Measurements from ENCODE around the gene ENTPD8.

Gene ENTPD8

DNA sequence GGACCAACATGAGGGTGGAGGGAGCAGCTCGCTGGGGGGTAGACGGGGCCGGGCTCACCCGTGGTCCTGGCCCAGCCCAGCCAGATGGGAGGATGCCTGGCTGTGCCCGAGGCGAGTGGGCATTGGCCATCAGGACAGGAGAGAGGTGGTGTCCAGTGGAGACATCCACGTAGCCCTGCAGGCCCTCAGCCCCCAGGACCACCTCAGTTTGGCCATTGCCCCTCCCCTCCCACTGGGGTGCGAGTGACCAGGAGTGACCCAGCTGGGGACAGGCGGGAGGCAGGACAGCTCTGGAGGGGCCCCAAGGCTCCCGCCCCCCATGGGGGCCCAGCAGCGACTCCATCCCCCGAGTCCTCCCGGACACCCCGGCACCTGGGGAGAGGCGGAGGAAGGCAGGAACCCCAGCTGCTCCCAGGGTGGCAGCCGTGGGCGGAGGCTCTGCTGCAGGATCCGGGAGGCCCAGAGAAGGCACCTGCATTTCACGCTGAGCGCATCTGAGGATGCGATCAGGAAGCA lies 9.7 kb downstream of the ENTPD8 start:
- no peak for DNase-seq (ENCODE audit: low read depth in 2 of 2)

DNA sequence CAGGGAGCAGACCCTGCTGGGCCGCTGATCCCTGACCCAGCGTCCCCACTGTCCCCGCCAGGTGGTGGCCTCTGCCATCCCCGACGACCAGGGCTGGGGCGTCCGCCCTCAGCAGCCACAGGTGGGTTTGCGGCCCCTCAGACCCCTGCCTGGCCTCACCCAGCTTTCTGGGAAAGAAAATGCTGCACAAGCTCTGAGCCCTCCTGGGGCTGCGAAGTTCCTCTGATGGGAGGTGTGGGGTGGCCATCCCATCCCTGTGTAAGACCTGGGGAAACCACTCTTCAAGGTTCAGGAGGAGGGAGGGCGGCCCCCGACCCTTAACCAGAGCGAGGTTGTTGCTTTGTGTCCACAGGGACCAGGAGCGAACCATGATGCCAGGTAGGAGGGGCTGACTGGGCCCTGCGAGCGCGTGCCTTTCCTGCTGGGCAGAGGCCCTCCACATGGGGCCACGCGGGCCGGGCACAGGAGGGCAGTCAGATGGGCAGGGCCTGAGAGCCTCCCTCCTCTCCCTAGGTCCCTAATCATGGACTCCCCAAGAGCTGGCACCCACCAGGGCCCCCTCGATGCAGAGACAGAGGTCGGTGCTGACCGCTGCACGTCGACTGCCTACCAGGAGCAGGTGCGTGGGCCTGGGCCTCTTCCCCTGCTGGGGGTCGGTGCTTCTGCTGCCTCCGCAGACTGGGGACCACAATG lies 10.3 kb downstream of the ENTPD8 start:
- no peak for DNase-seq (ENCODE audit: low read depth in 2 of 2)

DNA sequence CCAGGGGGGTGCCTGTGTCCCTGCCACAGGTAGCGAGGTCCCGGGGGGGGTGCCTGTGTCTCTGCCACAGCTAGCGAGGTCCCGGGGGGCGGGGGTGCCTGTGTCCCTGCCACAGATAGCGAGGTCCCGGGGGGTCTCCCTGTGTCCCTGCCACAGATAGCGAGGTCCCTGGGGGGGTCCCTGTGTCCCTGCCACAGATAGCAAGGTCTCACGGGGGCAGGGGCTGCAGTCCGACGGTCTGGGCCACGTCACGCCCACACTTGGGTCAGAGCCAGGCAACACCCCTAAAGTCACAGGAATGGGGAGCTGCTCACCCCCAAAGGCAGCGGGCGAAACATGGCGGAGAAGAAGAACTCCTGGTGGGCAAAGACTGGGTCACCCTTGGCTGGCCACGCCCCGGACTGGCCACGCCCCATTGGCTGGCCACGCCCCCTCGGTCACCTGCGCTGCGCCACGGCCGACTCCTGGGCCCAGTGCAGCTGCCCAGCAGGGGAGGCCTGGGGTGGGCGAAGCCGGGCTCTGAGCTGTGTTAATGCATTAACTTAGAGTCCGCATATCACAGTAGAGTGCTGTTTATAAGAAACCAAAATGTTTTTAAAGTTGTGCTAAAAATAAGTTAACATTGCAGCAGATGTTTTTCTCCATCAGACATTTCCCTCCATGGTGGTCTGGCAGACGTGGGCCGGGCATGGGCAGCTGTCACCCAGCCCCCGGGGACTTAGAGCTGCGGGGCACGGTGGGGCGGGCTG lies 11.0 kb downstream of the ENTPD8 start:
- DNase-seq (ENCODE audit: low read depth in 2 of 2), result no peak

DNA sequence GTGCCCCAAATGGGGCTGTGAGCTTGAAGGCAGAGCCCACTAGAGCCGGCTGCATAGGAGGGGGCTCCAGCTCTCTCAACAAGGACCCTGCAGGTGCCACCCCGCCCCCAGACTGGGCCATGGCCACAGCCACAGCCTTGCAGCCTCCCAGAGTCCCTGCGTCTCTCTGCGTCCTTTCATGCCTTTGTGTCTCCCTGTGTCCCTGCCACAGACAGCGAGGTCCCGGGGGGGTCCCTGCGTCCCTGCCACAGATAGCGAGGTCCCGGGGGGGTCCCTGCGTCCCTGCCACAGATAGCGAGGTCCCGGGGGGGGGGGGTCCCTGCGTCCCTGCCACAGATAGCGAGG lies 11.6 kb downstream of the ENTPD8 start:
- DNase-seq (ENCODE audit: low read depth in 2 of 2), result no peak

DNA sequence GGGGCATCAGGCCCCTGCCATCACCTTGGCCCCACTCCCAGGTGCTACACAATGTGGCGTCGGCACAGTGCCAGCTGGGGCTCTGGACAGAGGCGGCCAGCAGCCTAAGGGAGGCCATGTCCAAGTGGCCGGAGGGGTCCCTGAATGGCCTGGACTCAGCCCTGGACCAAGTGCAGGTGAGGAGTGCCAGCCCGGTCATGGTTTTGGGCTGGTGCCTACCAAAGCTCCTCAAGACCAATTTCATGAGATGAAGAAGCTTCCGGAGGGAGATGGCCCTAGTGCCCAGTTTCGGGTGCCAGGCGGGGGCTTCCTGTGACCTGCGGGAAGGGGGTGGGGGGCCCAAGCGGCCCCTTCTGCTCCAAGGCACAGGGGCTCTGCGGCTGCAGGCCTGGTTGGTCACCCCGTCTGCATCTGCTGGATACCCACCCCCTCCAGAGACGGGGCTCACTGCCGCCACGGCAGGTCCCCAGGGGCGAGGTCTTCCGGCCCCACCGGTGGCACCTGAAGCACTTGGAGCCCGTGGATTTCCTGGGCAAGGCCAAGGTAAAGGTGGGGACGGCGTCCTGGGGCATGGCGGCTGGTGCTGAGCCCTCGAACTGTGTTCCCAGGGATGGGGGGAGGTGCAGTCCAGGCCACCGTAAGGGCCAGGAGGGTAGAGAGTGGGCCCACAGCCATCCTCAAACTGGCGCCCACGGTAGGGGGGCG lies 12.2 kb downstream of the ENTPD8 start:
- no peak for DNase-seq (ENCODE audit: low read depth in 2 of 2)

DNA sequence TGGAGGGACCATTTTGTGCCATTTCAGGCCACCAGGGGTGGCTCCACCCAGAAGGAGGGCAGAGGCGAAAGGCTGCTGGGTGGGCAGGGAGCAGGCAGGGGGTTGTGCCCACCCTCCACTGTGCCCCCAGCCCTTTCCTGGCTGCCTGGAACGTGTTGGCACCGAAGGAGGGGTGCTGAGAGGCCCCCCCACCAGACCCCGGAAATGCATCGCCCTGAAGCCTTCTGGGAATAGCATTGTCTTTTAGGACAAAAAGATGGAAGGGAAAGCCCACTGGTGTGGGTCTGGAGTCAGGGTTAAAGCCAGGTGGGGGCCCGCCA lies 12.9 kb downstream of the ENTPD8 start:
- no peak for DNase-seq (ENCODE audit: low read depth in 2 of 2)

DNA sequence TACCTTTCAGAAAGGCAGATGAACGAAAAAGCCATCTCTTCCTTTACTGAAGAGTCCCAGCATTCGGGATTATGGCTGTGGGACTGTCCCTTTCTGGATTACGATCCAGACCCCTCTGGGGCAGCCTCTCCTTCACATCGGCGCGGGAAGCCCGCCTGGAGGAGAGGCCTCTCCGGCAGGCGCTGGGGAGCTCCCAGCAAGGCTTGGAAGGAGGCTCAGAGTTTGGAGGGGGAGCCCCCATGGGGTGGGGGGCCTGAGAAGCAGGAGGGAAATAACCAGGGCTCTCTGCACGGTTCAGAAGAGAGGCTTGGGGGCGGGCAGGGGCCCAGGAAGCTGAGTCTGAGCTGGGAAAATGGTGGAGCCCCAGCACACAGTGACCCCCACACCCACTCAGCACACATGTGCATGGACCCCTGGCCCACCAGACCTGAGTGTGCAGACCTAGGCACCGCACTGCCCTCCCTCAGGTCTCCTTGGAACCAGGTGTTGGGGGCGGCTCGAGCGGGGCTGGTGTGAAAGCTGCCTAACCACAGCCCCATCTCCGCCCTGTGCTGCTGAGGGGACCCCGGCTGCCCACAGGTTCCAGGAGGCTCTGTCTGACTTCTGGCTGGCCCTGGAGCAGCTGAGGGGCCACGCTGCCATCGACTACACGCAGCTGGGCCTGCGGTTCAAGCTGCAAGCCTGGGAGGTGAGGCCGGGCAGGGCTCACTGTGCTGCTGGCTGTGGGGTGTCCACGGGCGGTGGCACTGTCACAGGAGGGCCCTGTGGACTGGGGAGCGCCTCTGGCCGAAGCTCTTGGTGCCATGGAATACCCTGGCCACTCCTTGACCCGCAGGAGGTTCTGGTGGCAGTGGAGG lies 13.5 kb downstream of the ENTPD8 start:
- DNase-seq (ENCODE audit: low read depth in 2 of 2), result no peak

DNA sequence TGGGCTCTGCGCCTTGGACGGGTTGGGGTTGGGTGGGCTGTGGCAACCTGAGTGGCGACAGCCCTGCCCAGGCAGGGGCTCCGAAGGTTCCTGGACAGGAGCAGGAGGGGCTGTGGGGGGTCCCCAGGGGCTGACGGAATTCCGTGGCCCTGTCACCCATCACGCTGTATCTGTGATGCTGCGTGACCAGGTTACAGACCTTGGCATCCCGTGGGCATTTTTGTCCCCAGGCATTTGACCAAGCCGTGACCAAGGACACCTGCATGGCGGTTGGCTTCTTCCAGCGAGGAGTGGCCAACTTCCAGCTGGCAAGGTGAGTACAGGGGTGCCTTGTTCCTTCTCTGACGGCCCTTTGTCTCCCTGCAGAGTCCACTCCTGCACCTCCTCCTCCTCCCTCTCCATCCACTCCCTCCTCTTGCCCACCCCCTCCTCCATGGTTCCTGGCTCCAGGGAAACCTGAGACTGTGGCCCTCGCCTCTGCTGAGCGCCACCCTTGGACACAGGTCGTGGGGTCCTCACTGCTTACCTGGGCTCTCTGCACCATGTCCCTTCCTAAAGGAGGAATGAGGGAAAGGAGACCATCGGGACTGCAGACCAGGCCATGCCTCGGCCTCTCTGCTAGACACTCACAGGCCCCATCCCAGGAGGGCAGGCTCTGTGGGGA lies 15.0 kb downstream of the ENTPD8 start:
- no peak for DNase-seq (ENCODE audit: low read depth in 2 of 2)

DNA sequence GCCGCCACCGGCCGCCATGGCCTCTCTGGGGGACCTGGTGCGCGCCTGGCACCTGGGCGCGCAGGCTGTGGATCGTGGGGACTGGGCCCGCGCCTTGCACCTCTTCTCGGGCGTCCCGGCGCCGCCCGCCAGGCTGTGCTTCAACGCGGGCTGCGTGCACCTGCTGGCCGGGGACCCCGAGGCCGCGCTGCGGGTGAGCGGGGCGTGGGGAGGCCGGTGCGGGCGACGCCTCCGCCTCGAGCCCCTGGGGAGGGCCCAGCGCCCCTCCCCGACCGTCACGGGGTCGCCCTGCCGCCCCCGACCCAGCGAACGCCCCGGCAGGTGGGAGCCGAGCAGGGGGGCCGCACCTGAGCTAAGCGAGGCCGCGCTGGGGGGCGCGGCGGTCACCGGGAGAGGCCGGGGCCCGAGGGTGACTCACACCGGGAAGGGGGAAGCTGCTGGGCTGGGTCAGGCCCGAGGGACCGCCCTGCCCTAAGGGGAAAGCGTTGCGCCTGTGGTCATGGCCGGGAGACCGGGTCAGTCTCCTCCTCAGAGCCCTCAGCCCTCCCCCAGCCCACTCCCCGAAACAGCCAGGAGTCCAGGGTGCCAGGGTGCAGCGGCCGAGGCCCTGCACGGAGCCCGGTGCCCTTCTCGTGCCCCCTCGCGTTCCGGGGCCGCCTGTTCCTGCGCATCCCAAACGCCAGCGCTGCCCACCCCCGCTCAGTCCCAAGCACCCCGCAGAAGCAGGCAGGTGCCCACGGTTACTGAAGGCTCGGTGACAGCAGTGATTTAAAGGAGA lies 17.5 kb downstream of the ENTPD8 start:
- no peak for DNase-seq (ENCODE audit: low read depth in 2 of 2)

DNA sequence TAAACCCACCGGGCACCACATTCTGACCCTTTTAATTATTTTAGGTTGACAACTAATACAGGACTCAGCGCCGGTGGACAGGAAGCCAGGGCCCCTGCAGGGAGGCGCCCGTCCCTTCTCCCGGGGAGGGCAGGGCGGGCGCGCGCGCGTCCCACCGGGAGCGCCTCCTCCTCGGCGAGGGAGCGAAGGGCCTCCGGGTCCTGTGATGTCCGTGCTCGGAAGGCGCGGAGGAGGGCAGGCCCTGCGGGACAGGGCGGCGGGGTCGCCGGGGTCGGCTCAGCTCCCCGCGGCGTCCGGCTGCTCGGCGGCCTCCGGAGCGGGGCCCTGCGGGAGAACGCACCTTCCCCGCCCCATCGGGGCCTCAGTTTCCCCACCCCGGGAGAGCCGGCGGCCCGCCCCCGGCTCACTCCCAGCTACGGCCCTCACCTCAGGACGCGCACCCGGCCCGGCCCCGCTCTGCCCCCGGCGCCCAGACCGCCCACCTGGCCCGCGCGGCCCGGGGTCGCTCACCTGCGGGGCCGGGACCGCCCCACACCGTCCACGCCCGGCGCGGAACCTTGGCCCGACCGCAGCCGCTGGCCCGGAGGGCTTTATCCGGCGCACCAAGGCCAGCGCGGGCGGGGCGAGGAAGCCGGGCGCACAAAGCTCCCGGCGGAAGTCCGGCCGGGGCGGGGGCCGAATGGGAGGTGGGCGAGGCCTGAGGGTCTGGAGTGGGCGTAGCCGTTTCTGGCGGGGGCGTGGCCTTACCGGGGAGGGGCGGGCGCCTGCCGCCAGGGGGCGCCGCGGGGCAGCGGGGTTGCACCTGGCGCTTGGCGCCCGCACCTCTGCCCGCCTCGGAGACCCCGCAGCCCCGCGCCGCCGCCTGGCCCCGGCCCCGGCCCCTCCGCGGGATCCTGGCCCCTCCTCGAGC lies 18.3 kb downstream of the ENTPD8 start, which contains the start of the genes EXD3 and NOXA1:
EXD3 (minus strand) TSS at position 559 of the 910 bp plus-strand sequence. CDS start 27,805 bp downstream, outside the sequence.
NOXA1 (plus strand) TSS at position 790 of the 910 bp plus-strand sequence. CDS start 137 bp downstream, outside the sequence.
- DNase-seq (ENCODE audit: low read depth in 2 of 2), result peak; percentile 92 to 97

DNA sequence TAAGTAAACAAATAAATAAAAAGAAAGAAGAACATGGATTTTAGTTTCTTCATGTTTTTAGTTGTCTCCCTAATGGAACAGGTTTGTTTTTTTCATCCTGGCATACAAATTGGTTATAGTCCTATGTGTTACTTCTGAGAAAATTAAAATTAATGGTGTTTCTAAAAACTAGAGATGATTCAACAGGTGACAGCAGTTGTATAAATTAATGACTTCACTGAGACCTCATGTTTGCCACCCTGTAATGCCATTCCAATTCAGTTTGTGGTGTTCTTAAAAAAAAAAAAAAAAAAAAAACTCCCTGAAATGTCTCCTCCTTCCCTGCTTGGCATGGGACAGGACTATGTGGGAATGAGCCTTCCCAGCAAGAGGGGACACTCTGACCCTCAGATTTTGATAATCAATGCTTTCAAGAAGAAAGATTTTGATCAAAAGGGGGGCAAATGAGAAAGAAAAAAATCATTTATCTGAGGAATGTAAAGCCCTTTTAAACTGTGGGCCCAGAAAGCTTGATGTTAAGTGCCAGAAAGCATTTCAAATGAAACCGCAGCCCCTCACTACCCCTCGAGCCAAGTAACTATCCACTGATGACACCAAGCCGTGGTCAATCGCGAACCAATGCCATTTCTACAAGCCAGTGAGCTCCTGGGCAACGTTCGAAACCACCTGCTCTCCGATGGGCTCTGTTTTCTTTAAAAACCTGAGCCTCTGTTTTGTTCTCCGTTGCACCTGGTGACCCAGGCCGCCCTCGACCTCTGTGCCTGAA lies 19.1 kb downstream of the ENTPD8 start:
- DNase-seq (ENCODE audit: low read depth in 2 of 2), result no peak

DNA sequence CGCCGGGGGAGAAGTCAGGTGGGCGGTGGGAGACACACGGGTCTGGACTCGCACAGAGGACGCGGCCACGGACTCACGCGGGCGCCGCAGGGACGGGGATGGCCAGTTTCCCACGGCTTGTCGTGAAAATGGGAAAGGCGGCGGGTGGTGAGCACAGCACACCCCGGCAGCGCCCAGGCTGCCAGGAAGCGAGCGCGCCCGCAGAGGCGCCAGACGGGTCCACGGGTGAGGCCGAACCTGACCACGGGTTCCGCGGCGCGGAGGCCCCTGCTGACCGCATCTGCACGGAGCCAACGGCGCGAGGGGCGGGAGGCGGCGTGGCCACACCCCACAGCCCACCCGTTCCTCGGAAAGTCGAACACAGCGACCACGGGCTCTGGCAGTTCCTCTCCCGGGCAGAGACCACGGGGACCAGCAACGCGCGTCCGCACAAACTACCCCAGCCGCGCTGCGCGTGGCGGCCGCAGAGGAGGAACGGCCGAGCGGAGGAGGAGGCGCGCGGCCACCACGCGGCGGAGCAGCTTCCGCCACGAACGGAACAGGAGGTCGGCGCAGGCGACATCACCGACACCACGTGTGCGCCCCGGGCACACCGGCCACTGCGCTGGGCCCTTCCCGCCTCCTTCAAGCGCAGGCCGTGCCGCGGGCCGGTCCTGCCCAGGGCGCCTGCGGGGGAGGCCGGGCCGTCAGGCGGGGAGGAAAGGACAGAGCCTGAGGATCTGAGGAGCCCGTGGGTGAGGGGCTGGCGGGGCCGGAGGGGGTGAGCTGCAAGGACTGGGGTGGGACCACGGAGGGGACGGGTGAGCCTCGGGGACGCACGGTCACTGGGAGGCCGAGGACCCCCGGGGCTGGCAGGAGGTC lies 23.8 kb downstream of the ENTPD8 start:
- no peak for DNase-seq (ENCODE audit: low read depth in 2 of 2)

DNA sequence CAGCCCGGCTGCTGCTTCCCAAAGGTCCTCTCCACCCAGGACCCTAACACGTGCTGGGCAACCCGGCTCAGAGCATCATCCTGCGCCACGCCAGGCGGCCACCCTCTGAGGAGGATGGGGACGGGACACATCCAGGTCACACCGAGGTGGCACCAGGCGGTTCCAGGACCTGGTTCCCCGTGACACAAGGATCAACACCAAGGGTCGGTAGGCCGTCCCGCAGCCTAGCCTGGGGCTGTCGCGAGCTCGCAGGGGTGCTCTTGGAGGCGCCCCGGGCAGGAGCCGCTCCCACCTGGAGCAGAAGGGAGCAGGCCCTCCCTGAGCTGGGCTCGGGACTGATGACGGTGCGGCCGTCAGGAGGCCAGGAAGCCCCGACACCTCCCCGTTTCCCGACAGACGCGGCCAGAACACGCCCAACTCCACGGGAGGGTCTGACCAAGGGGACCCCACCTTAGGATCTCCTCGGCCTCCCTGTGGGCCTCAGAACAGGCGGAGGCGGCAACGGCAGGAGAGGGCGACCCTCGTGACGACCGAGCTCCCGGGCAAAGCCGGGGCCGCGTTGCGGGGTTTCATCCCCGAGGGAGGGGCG lies 24.5 kb downstream of the ENTPD8 start:
- DNase-seq (ENCODE audit: low read depth in 2 of 2), result no peak

DNA sequence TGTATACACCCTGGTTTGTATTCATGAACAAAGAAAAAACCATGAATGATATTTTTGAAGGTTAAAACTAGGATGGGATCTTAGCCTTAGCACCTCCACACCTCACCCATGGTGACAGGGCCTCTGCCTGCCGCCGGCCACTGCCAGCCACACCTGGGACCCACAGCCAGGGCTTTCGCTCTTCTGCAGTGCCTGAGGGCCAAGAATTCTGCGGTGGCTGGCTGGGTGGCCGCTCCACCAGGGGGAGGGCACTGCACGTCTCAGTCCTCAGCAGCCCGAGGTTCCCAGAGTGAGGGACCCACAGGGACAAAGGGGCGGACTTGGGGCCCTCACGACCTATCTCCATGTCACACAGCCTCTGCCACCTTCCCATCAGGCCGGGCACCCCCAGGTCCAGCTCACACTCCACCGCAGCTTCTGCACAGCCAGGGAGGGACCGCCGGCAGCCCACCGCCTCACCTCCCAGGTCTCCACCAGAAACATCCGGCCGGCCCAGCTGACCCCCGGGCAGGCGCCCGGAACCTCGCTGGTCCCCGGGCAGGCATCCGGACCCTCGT lies 25.1 kb downstream of the ENTPD8 start:
- DNase-seq (ENCODE audit: low read depth in 2 of 2), result no peak

DNA sequence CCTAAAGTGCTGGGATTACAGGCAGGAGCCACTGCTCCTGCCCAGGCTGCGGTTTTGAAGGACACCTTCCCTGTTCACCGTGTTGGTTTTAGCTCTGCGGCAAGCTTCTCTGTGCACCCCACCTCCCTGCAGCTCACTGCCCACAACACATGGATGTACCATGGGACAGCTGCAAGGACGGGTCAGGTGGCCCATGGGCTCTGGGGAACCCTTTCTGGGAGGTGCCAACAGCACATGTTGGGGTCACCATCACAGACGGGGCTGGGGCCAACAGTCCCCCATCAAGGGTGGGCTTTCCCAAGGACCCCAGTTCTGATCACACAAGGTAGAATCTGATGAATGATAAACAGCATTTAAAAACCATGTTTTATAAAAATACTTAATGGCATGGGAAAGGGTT lies 25.7 kb downstream of the ENTPD8 start:
- DNase-seq (ENCODE audit: low read depth in 2 of 2), result no peak

DNA sequence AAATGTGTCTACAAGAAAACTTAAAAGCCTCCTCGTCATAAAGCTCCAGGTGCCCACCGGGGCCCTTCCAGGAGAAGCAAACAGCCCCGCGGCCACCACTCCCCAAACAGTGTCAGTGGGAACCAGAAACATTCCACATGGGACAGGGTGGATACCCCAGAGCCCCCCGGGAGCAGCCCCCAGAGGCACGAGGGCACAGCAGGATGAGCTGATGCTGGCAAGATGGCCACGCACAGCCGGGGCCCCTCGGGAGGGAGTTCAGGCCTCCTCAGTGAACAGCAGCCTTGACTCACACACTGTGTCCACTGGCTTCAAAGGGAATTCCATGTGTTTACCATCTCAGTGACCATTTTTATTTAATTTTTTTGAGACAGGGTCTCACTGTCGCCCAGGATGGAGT lies 28.7 kb downstream of the ENTPD8 start:
- DNase-seq (ENCODE audit: low read depth in 2 of 2), result no peak
